Left lung (tissue), 14 donors: ENCODE data around the gene SLC12A1. TPM values are rescaled to one million over a fixed set of nuclear protein-coding genes. Genes with fewer than 3 reads are reported as not detected.

Experiments used
- ATAC-seq: fragments of 200-7000 bp; cut with Tn5 transposase; one replicate; pipeline ENCODE4 v1.9.1; 2020; ENCODE audit warnings: moderate library complexity
- DNase-seq, 4 donors: peaks; one replicate each; pipeline ENCODE4 v3.0.0-alpha.2; 2013 to 2020
- H3K27ac ChIP-seq, 2 donors: fragments of 200-600 bp; sonication (generic) in 1 of 2; one replicate each; pipeline versions ENCODE4 v1.5.0 to v1.8.0; 2020 to 2021
- H3K27me3 ChIP-seq, 2 donors: fragments of 200-600 bp; sonication (generic) in 1 of 2; one replicate each; pipeline versions ENCODE4 v1.5.0 to v1.8.0; 2020 to 2021
- H3K36me3 ChIP-seq, 2 donors: fragments of 200-600 bp; sonication (generic) in 1 of 2; one replicate each; pipeline versions ENCODE4 v1.5.0 to v1.8.0; 2020 to 2021
- H3K4me1 ChIP-seq, 2 donors: fragments of 200-600 bp; one replicate each; pipeline ENCODE4 v1.8.0; 2021
- H3K4me3 ChIP-seq, 2 donors: fragments of 200-600 bp; sonication (generic) in 1 of 2; one replicate each; pipeline versions ENCODE4 v1.5.0 to v1.8.0; 2020 to 2021; ENCODE audit warnings: mild to moderate bottlenecking in 1 of 2
- H3K9me3 ChIP-seq, 2 donors: fragments of 200-600 bp; sonication (generic) in 1 of 2; one replicate each; pipeline versions ENCODE4 v1.5.0 to v1.8.0; 2020 to 2021
- CTCF ChIP-seq, 2 donors: fragments of 200-600 bp; sonication (generic) in 1 of 2; IDR thresholded peaks; one replicate each; pipeline versions ENCODE4 v1.5.0 to v1.8.0; 2021; ENCODE audit warnings: antibody characterized with exemption in 2 of 2
- intact Hi-C, 2 donors: fragments of 100-400 bp; cut with DNase I; formaldehyde crosslinking; loops; one replicate each; pipeline versions ENCODE4 v1.11.2 to v1.14.2; 2022
- long read RNA-seq, 12 donors: library from polyadenylated mRNA in 2 of 12; unstranded in 2 of 12; transcript quantifications; one replicate each; pipeline ENCODE4 v2.0.0 and lab custom pipeline, GENCODE V29; 2019 to 2026
- polyA plus RNA-seq, 6 donors: library from polyadenylated mRNA; unstranded; fragments of 120-200 nt; gene quantifications; one replicate each; pipeline ENCODE4 v1.2.1, GENCODE V29; 2013; ENCODE audit not compliant: insufficient read length in 6 of 6
- total RNA-seq, 2 donors: library from RNA; stranded (reverse); fragmentation: NEBNext Ultra II Directional; extraction: Animal tissue kit (Norgen Biotek cat#: 25700); gene quantifications; one replicate each; pipeline ENCODE4 v1.2.1, GENCODE V29; 2021
- donor health status: DM: no; HTN: yes; CAD: no.
- donor health status: DM: no; HTN: no; CAD: no.

SLC12A1 gene
- total RNA-seq (not detected), polyA plus RNA-seq (1 to 10 TPM in 2 of 6 donors, under 1 TPM in 4; 0.26 to 3.6 (median 0.83) TPM)
- long read RNA-seq, donor 1, full-length matches to known transcripts = 1 of 1 reads
- long read RNA-seq, donor 1, partial matches to known transcripts = 0 of 1 reads
- long read RNA-seq, donor 1, other reads (novel, unspliced or antisense) = 0 of 1 reads
- long read RNA-seq, donor 2 = 0 reads
- long read RNA-seq, donor 3 = 0 reads
- long read RNA-seq, donor 4 = 0 reads
- long read RNA-seq, donor 5 = 0 reads
- long read RNA-seq, donor 6 = 0 reads
- long read RNA-seq, donor 7 = 0 reads
- long read RNA-seq, donor 8 = 0 reads
- long read RNA-seq, donor 9 = 0 reads
- long read RNA-seq, donor 10 = 0 reads
- long read RNA-seq, donor 11 = 0 reads
- long read RNA-seq, donor 12 = 0 reads

- Histone ChIP-seq H3K4me1 (no peaks in the 10 kb centered on the region), H3K27me3 (no peaks in the 10 kb centered on the region), H3K27ac (no peak within 1 kb of the TSS), H3K36me3 (no peaks in the 10 kb centered on the region), H3K9me3 (no peaks in the 10 kb centered on the region), H3K4me3 (no peak within 1 kb of the TSS)
- no peak for TF ChIP-seq CTCF (IDR thresholded peaks at IDR 0.05)
- no peak for ATAC-seq
- no peak for DNase-seq
- intact Hi-C loops = no loop called here
Measured at GRCh38 chr15:48205981-48206380, at the start of gene SLC12A1. Gene SLC12A1 (plus strand): TSS chr15:48206302. CDS start chr15:48207720, 1,418 bp downstream.

- H3K27ac ChIP-seq = no peak overlapping the region
- DNase-seq (no peak), ATAC-seq (no peak)
- intact Hi-C loops = no loop called here
- no peaks in the 10 kb centered on the region for H3K4me1 ChIP-seq
- no peaks in the 10 kb centered on the region for H3K36me3 ChIP-seq
- no peaks in the 10 kb centered on the region for H3K9me3 ChIP-seq
- no peak for TF ChIP-seq CTCF (IDR thresholded peaks at IDR 0.05)
- H3K27me3 ChIP-seq = no peaks in the 10 kb centered on the region
- H3K4me3 ChIP-seq = no peak overlapping the region
Measured at GRCh38 chr15:48168616-48169015, 37.5 kb upstream of the SLC12A1 start.

- H3K9me3 ChIP-seq = no peaks in the 10 kb centered on the region
- H3K27ac ChIP-seq = no peak overlapping the region
- TF ChIP-seq CTCF (IDR thresholded peaks at IDR 0.05) = no peak
- intact Hi-C loops = loop anchor here in 1 of 2 donors (10.0 kb wide), 1 partner anchor 64 kb away; no protein-coding TSS in a partner anchor
- ATAC-seq = no peak
- H3K36me3 ChIP-seq = no peaks in the 10 kb centered on the region
- no peaks in the 10 kb centered on the region for H3K27me3 ChIP-seq
- H3K4me1 ChIP-seq = no peaks in the 10 kb centered on the region
- no peak for DNase-seq
- H3K4me3 ChIP-seq = no peak overlapping the region
Measured at GRCh38 chr15:48170981-48171380, 35.1 kb upstream of the SLC12A1 start.

- TF ChIP-seq CTCF (IDR thresholded peaks at IDR 0.05) = no peak
- Histone ChIP-seq H3K4me3 (no peak overlapping the region), H3K36me3 (no peaks in the 10 kb centered on the region), H3K9me3 (no peaks in the 10 kb centered on the region), H3K4me1 (peaks cover 0 to 8% of the 10 kb centered on the region in 2 donors), H3K27me3 (peaks cover 11 to 34% of the 10 kb centered on the region in 2 donors), H3K27ac (no peak overlapping the region)
- intact Hi-C loops = loop anchor here in 1 of 2 donors (10.0 kb wide), 1 partner anchor 60 kb away; no protein-coding TSS in a partner anchor
- ATAC-seq (no peak), DNase-seq (no peak)
Measured at GRCh38 chr15:48175126-48175525, 31.0 kb upstream of the SLC12A1 start.

- peaks cover 0 to 8% of the 10 kb centered on the region in 2 donors for H3K4me1 ChIP-seq
- no peak for DNase-seq
- ATAC-seq = no peak
- TF ChIP-seq CTCF (IDR thresholded peaks at IDR 0.05) = no peak
- intact Hi-C loops = loop anchor here in 1 of 2 donors (10.0 kb wide), 1 partner anchor 59 kb away; no protein-coding TSS in a partner anchor
- H3K9me3 ChIP-seq = no peaks in the 10 kb centered on the region
- H3K36me3 ChIP-seq = no peaks in the 10 kb centered on the region
- peaks cover 11 to 34% of the 10 kb centered on the region in 2 donors for H3K27me3 ChIP-seq
- H3K4me3 ChIP-seq = no peak overlapping the region
- no peak overlapping the region for H3K27ac ChIP-seq
Measured at GRCh38 chr15:48176112-48176511, 30.0 kb upstream of the SLC12A1 start.
